OCI-LY1 (cell line): Measurements from ENCODE around the gene PCBP3.

Source experiments
- CTCF ChIP-seq: fragments of 200-600 bp; sonication (generic), shearing (Covaris generic); IDR thresholded peaks from 2 replicates; pipeline ENCODE4 v1.5.1; 2017; ENCODE audit warnings: mild to moderate bottlenecking, antibody characterized with exemption, low read length, moderate library complexity, mixed read lengths
- EZH2 ChIP-seq: fragments of 200-600 bp; sonication (generic), shearing (Covaris generic); IDR thresholded peaks from 2 replicates; pipeline ENCODE4 v1.8.0; 2017; ENCODE audit warnings: borderline replicate concordance, mixed run types, mild to moderate bottlenecking, antibody characterized with exemption, low read length, moderate library complexity, mixed read lengths

GRCh38 chr21:45940091-45940490 lies 296.6 kb downstream of the PCBP3 start:
- TF ChIP-seq CTCF = no peak
- TF ChIP-seq EZH2 = no peak
